CMK (cell line): ENCODE results near the gene ZNF816.
"Not testable (repeated sequence)": the region's sequence is repeated elsewhere in the genome, so short reads cannot be mapped to it uniquely, and the experiment has no call there.

ENCODE experiments used
- DNase-seq: peaks from one replicate; pipeline ENCODE4 v3.0.0-alpha.2; 2010; ENCODE audit warnings: low read depth

Gene ZNF816

GRCh38 chr19:52924641-52925040 lies 38.0 kb downstream of the ZNF816 start:
- not testable (repeated sequence) for DNase-seq

DNA sequence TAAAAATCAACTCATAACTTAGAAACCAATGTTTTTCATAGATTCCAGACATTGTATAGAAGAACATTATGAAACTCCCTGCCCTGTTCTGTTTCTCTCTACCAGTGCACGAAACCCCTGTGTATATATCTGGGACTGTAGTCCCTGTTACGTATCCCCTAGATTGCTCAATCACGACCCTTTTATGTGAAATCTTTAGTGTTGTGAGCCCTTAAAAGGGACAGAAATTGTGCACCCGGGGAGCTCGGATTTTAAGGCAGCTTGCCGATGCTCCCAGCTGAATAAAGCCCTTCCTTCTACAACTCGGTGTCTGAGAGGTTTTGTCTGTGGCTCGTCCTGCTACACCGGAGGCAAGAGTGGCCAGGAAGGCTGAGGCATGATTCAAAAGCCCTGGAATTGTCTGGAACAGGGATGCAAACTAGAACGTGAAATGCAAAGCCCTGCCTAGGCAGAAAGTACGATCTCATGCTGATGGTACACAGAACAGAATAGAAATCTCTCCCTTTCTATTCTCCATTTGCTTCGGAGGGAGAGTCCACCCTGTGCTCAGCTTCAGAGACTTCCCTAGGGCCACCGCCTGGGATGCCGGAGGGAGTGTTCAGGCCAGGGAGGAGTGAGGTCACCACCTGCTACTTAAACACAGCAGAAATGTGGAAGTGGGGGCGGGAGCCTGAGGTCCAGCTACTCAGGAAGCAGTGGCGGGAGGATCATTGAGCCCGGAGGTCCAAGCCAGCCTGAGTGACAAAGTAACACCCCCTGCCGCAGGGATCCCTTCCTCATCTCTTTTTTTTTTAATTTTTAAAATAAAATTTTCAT lies 38.7 kb downstream of the ZNF816 start:
- peak; percentile 73 for DNase-seq

- DNase-seq = peak; percentile 76
Measured at GRCh38 chr19:52922841-52923777, 39.6 kb downstream of the ZNF816 start, which contains the start of gene ZNF888. TSS of gene ZNF888 (minus strand) at chr19:52923428. CDS start at chr19:52917873, 5,555 bp downstream.

GRCh38 chr19:52917531-52917930 lies 45.1 kb downstream of the ZNF816 start:
- no peak for DNase-seq

GRCh38 chr19:52910648-52911047 lies 52.0 kb downstream of the ZNF816 start:
- DNase-seq = no peak

GRCh38 chr19:52904052-52904780 lies 58.5 kb downstream of the ZNF816 start:
- not testable (repeated sequence) for DNase-seq

GRCh38 chr19:52901842-52902241 lies 60.8 kb downstream of the ZNF816 start:
- DNase-seq = no peak
